H1 (cell line): ENCODE measurements around the gene PDS5A. TPM values are rescaled to one million over a fixed set of nuclear protein-coding genes. Genes with fewer than 3 reads are reported as not detected.

Experiments
- CTCF ChIA-PET: fragments of 300-600 bp; sonication (Branson Sonifier 250); formaldehyde crosslinking; loops from one replicate; lab custom pipeline; 2021; ENCODE audit not compliant: partially characterized antibody; lab: Charles Lee
- POLR2A ChIA-PET: fragments of 300-600 bp; sonication (Branson Sonifier 250); formaldehyde crosslinking; loops from one replicate; lab custom pipeline; 2021; ENCODE audit warnings: inconsistent platforms; ENCODE audit not compliant: partially characterized antibody; lab: Charles Lee
- DNase-seq, 2 experiments: peaks; one replicate each; pipeline versions ENCODE4 v3.0.0 to v3.0.0-alpha.2; 2010 to 2022; ENCODE audit warnings: low spot score in 2 of 2, low read depth in 1 of 2, mixed read lengths in 1 of 2
- FAIRE-seq: peaks from 2 replicates; lab custom pipeline; 2011; peaks lifted over from hg19 to GRCh38; lab: Jason Lieb, UNC
- H2AFZ ChIP-seq: 2 replicates; pipeline ENCODE4 v1.8.1; 2012; ENCODE audit warnings: low read length, inconsistent platforms
- H2AK5ac ChIP-seq: 2 replicates; pipeline ENCODE4 v1.6.1; 2013; ENCODE audit warnings: low read depth, low read length
- H2BK120ac ChIP-seq: replicated peaks from 2 replicates; pipeline ENCODE3; 2013; ENCODE audit warnings: low read depth, low read length, inconsistent platforms
- H2BK12ac ChIP-seq: 2 replicates; pipeline ENCODE4 v1.6.1; 2013; ENCODE audit warnings: low read depth, low read length
- H2BK15ac ChIP-seq: 2 replicates; pipeline ENCODE4 v1.6.1; 2013; ENCODE audit warnings: low read length
- H2BK20ac ChIP-seq: 2 replicates; pipeline ENCODE4 v1.6.1; 2013; ENCODE audit warnings: low read length
- H2BK5ac ChIP-seq: 2 replicates; pipeline ENCODE4 v1.6.1; 2013; ENCODE audit warnings: low read depth, low read length
- H3K14ac ChIP-seq: 2 replicates; pipeline ENCODE4 v1.6.1; 2013; ENCODE audit warnings: inconsistent platforms; ENCODE audit not compliant: insufficient read length
- H3K18ac ChIP-seq: 2 replicates; pipeline ENCODE4 v1.6.1; 2013; ENCODE audit warnings: low read length; ENCODE audit errors: extremely low read depth
- H3K23ac ChIP-seq: 2 replicates; pipeline ENCODE4 v1.6.1; 2013; ENCODE audit warnings: inconsistent platforms; ENCODE audit not compliant: insufficient read length
- H3K23me2 ChIP-seq: 2 replicates; pipeline ENCODE4 v1.6.1; 2013; ENCODE audit warnings: low read depth, low read length
- H3K27ac ChIP-seq: 2 replicates; pipeline ENCODE4 v1.6.1; 2011; ENCODE audit warnings: low read depth, low read length, inconsistent platforms
- H3K27me3 ChIP-seq, 4 experiments: replicated peaks in 1 of 4; 1 replicate in 1 of 4; 2 replicates in 3 of 4; pipeline versions ENCODE4 v1.6.1 to v1.8.1; 2011 to 2013; ENCODE audit warnings: low read length in 3 of 4, mild to moderate bottlenecking in 3 of 4, inconsistent platforms in 2 of 4, mixed read lengths in 2 of 4, moderate library complexity in 1 of 4; ENCODE audit not compliant: control insufficient read depth in 3 of 4, insufficient read depth in 3 of 4; ENCODE audit errors: extremely low read depth in 1 of 4
- H3K36me3 ChIP-seq, 4 experiments: 2 replicates each; pipeline versions ENCODE4 v1.6.1 to v1.8.1; 2011 to 2013; ENCODE audit warnings: mild to moderate bottlenecking in 4 of 4, low read length in 3 of 4, moderate library complexity in 2 of 4, control low read depth in 1 of 4, inconsistent platforms in 1 of 4; ENCODE audit not compliant: insufficient read depth in 4 of 4, control insufficient read depth in 2 of 4
- H3K4ac ChIP-seq: replicated peaks from 2 replicates; pipeline ENCODE3; 2013; ENCODE audit warnings: low read length, low read depth, mixed read lengths, inconsistent platforms; ENCODE audit not compliant: insufficient read length
- H3K4me1 ChIP-seq, 4 experiments: replicated peaks in 1 of 4; 1 replicate in 1 of 4; 2 replicates in 3 of 4; pipeline versions ENCODE4 v1.6.1 to v1.8.1; 2011 to 2013; ENCODE audit warnings: low read length in 3 of 4, inconsistent platforms in 2 of 4, mixed read lengths in 1 of 4; ENCODE audit not compliant: insufficient read depth in 4 of 4, control insufficient read depth in 3 of 4
- H3K4me2 ChIP-seq, 2 experiments: 2 replicates each; pipeline versions ENCODE4 v1.6.1 to v1.8.1; 2011 to 2013; ENCODE audit warnings: low read depth in 2 of 2, low read length in 2 of 2, control low read depth in 1 of 2, inconsistent platforms in 1 of 2, mild to moderate bottlenecking in 1 of 2; ENCODE audit not compliant: insufficient read depth in 1 of 2
- H3K4me3 ChIP-seq, 4 experiments: fragments of 200-600, 300-600 bp in 1 of 4; sonication (generic), shearing (Covaris generic), sonication (Bioruptor Twin) in 1 of 4; 2 replicates each; pipeline versions ENCODE4 v1.5.1 to v1.8.1; 2011 to 2016; ENCODE audit warnings: low read length in 4 of 4, low read depth in 3 of 4, control low read depth in 2 of 4, inconsistent platforms in 2 of 4, mild to moderate bottlenecking in 2 of 4, mixed read lengths in 1 of 4, moderate library complexity in 1 of 4; ENCODE audit not compliant: insufficient read depth in 2 of 4; ENCODE audit errors: extremely low read depth in 1 of 4
- H3K56ac ChIP-seq: replicated peaks from 2 replicates; pipeline ENCODE3; 2013; ENCODE audit warnings: low read depth, mild to moderate bottlenecking, mixed read lengths, low read length, inconsistent platforms; ENCODE audit not compliant: insufficient read length
- H3K79me1 ChIP-seq: 2 replicates; pipeline ENCODE4 v1.6.1; 2013; ENCODE audit warnings: low read depth, low read length, control low read depth
- H3K79me2 ChIP-seq, 2 experiments: 2 replicates each; pipeline versions ENCODE4 v1.6.1 to v1.8.1; 2012 to 2013; ENCODE audit warnings: low read length in 2 of 2, mild to moderate bottlenecking in 2 of 2, inconsistent platforms in 1 of 2; ENCODE audit not compliant: insufficient read depth in 2 of 2, control insufficient read depth in 1 of 2
- H3K9ac ChIP-seq, 4 experiments: replicated peaks in 1 of 4; 1 replicate in 1 of 4; 2 replicates in 3 of 4; pipeline versions ENCODE4 v1.6.1 to v1.8.1; 2011 to 2013; ENCODE audit warnings: low read depth in 3 of 4, low read length in 3 of 4, control low read depth in 2 of 4, mild to moderate bottlenecking in 2 of 4, moderate library complexity in 2 of 4, inconsistent platforms in 1 of 4; ENCODE audit errors: extremely low read depth in 1 of 4
- H3K9me3 ChIP-seq, 2 experiments: 2 replicates each; pipeline versions ENCODE4 v1.6.1 to v1.8.1; 2012 to 2013; ENCODE audit warnings: mild to moderate bottlenecking in 2 of 2, moderate library complexity in 2 of 2, control low read depth in 1 of 2, inconsistent platforms in 1 of 2, low read depth in 1 of 2, low read length in 1 of 2, mixed read lengths in 1 of 2; ENCODE audit not compliant: insufficient read depth in 2 of 2
- H4K20me1 ChIP-seq, 2 experiments: replicated peaks in 1 of 2; 2 replicates each; pipeline versions ENCODE3 to v1.8.1; 2011 to 2013; ENCODE audit warnings: inconsistent platforms in 2 of 2, low read length in 2 of 2, mild to moderate bottlenecking in 1 of 2; ENCODE audit not compliant: insufficient read depth in 2 of 2, control insufficient read depth in 1 of 2
- H4K5ac ChIP-seq: 2 replicates; pipeline ENCODE4 v1.6.1; 2013; ENCODE audit warnings: low read length, low read depth, mixed read lengths, inconsistent platforms; ENCODE audit not compliant: insufficient read length
- H4K8ac ChIP-seq: 2 replicates; pipeline ENCODE4 v1.8.0; 2013; ENCODE audit warnings: mild to moderate bottlenecking, moderate library complexity, low read length, inconsistent platforms; ENCODE audit not compliant: insufficient read depth; ENCODE audit errors: extremely low read depth
- H4K91ac ChIP-seq: replicated peaks from 2 replicates; pipeline ENCODE3; 2013; ENCODE audit warnings: low read length, mixed read lengths, inconsistent platforms; ENCODE audit not compliant: insufficient read length
- ATF2 ChIP-seq: IDR thresholded peaks from 2 replicates; pipeline ENCODE4 v1.6.1; 2012; ENCODE audit warnings: low read length, inconsistent platforms
- RNF2 ChIP-seq: fragments of 200-900, 300-1000 bp; sonication (generic); IDR thresholded peaks from 2 replicates; pipeline ENCODE4 v1.7.1; 2016; ENCODE audit warnings: borderline replicate concordance, low read depth, mild to moderate bottlenecking, antibody characterized with exemption, low read length; ENCODE audit not compliant: poor library complexity, severe bottlenecking; ENCODE audit errors: missing control alignments
- TEAD4 ChIP-seq: IDR thresholded peaks from 2 replicates; pipeline ENCODE4 v1.6.1; 2012; ENCODE audit warnings: low read depth, low read length, inconsistent platforms, mixed read lengths
- polyA plus RNA-seq, 7 experiments: library from polyadenylated mRNA; depleted of rRNA in 3 of 7; stranded (reverse) in 5 of 7; unstranded in 2 of 7; fragments of >200 nt in 5 of 7; fragments of 200-250 nt in 2 of 7; gene quantifications; 1 replicate in 5 of 7; 2 replicates in 1 of 7; 4 replicates in 1 of 7; pipeline versions ENCODE4 v1.2.1 to v1.2.3, GENCODE V29; 2011 to 2013; ENCODE audit warnings: missing spikeins in 2 of 7, mixed read lengths in 2 of 7
- total RNA-seq: library from RNA; stranded (reverse); fragmentation: NEBNext Ultra II Directional; extraction: Animal tissue kit (Norgen Biotek cat#: 25700); gene quantifications from 2 replicates; pipeline ENCODE4 v1.2.1, GENCODE V29; 2021

The PDS5A gene
- total and polyA plus RNA-seq, 2 of the 8 experiments (the other 6 are each of a cell fraction or from before 2014, with no cell fraction given), result 15.5 to 76.6 TPM

- Histone ChIP-seq H3K4me3 (no peak overlapping the region), H2BK5ac (no peak overlapping the region), H3K4me1 (no peaks in the 10 kb centered on the region; a peak in 1 of 7 replicates), H3K36me3 (peaks cover 0 to 12% (median 1%) of the 10 kb centered on the region in 4 experiments; a peak in 3 of 8 replicates), H3K9me3 (no peaks in the 10 kb centered on the region), H2BK15ac (no peak overlapping the region), H4K20me1 (no peaks in the 10 kb centered on the region), H3K79me1 (no peaks in the 10 kb centered on the region), H2AK5ac (no peak overlapping the region), H3K27me3 (no peaks in the 10 kb centered on the region), H3K4ac (no peak overlapping the region), H3K79me2 (no peaks in the 10 kb centered on the region), H4K8ac (no peak overlapping the region), H2AFZ (no peak overlapping the region), H3K23ac (no peak overlapping the region), H3K9ac (no peak overlapping the region), H4K91ac (no peak overlapping the region), H2BK120ac (no peak overlapping the region), H3K23me2 (no peaks in the 10 kb centered on the region), H3K27ac (no peak overlapping the region), H4K5ac (no peak overlapping the region), H3K18ac (no peak overlapping the region), H3K4me2 (no peak overlapping the region), H3K14ac (no peak overlapping the region), H3K56ac (no peak overlapping the region), H2BK12ac (no peak overlapping the region), H2BK20ac (no peak overlapping the region)
- POLR2A ChIA-PET, result interaction anchor here (1.6 kb wide), 1 partner anchor 125 kb away, joined by 6 read pairs; the partner anchor contains the start of gene UBE2K
- CTCF ChIA-PET, result interaction anchor here (0.8 kb wide), 1 partner anchor 213 kb away, joined by 3 read pairs; no protein-coding TSS in a partner anchor
- FAIRE-seq, result no peak
- DNase-seq, result no peak
- TF ChIP-seq ATF2 (no peak), RNF2 (no peak), TEAD4 (no peak)
Measured at GRCh38 chr4:39822662-39823061, 155.0 kb downstream of the PDS5A start.
